HepG2 (cell line): ENCODE measurements around the gene C11orf24. TPM values are rescaled to one million over a fixed set of nuclear protein-coding genes. Genes with fewer than 3 reads are reported as not detected.
A peak's percentile ranks its signal among the peaks of the same experiment; 100 is the strongest.

Experiments used
- AHDC1 ChIP-seq: sonication (generic); formaldehyde crosslinking; IDR thresholded peaks from 2 replicates; pipeline ENCODE4 v1.5.1; 2020; ENCODE audit warnings: mild to moderate bottlenecking, missing genetic modification reagents, borderline replicate concordance
- CREB1 ChIP-seq, 2 experiments: fragments of 450-650 bp in 1 of 2; IDR thresholded peaks; 2 replicates each; pipeline ENCODE4 v1.6.1; 2016 to 2017; ENCODE audit warnings: control low read depth in 1 of 2, mild to moderate bottlenecking in 1 of 2, missing compliant biosample characterization in 1 of 2, missing genetic modification characterization in 1 of 2
- ELF3 ChIP-seq: IDR thresholded peaks from 2 replicates; pipeline ENCODE4 v1.6.1; 2016; ENCODE audit warnings: missing genetic modification reagents, missing compliant biosample characterization
- ELF4 ChIP-seq: sonication (generic); formaldehyde crosslinking; IDR thresholded peaks from 2 replicates; pipeline ENCODE4 v1.5.0; 2020; ENCODE audit warnings: missing genetic modification reagents, mild to moderate bottlenecking, moderate library complexity, borderline replicate concordance
- ESRRA ChIP-seq: sonication (generic); formaldehyde crosslinking; IDR thresholded peaks from 2 replicates; pipeline ENCODE4 v1.5.1; 2020; ENCODE audit warnings: mild to moderate bottlenecking, low read depth, missing genetic modification reagents
- ETV5 ChIP-seq: IDR thresholded peaks from 2 replicates; pipeline ENCODE4 v1.6.1; 2018; ENCODE audit warnings: missing biosample characterization, missing genetic modification reagents, inconsistent platforms, borderline replicate concordance
- MEIS1 ChIP-seq: sonication (generic); formaldehyde crosslinking; IDR thresholded peaks from 2 replicates; pipeline ENCODE4 v1.9.0; 2021; ENCODE audit warnings: mild to moderate bottlenecking, missing genetic modification reagents, moderate library complexity, borderline replicate concordance
- MTF1 ChIP-seq: sonication (generic); formaldehyde crosslinking; IDR thresholded peaks from 2 replicates; pipeline ENCODE4 v1.5.0; 2020; ENCODE audit warnings: missing genetic modification reagents
- NCOA1 ChIP-seq: sonication (generic); formaldehyde crosslinking; IDR thresholded peaks from 2 replicates; pipeline ENCODE4 v1.9.0; 2021; ENCODE audit warnings: missing genetic modification reagents
- PHF20 ChIP-seq: sonication (generic); formaldehyde crosslinking; IDR thresholded peaks from 2 replicates; pipeline ENCODE4 v1.5.0; 2020; ENCODE audit warnings: mild to moderate bottlenecking, missing genetic modification reagents
- SALL2 ChIP-seq: sonication (generic); formaldehyde crosslinking; IDR thresholded peaks from 2 replicates; pipeline ENCODE4 v1.8.1; 2023; ENCODE audit warnings: mild to moderate bottlenecking, missing genetic modification reagents, inconsistent platforms
- ZNF253 ChIP-seq: sonication (generic); formaldehyde crosslinking; IDR thresholded peaks from 2 replicates; pipeline ENCODE4 v1.8.0; 2022; ENCODE audit warnings: mild to moderate bottlenecking, missing genetic modification reagents, borderline replicate concordance
- ZNF546 ChIP-seq: sonication (generic); formaldehyde crosslinking; conservative IDR thresholded peaks from 2 replicates; pipeline ENCODE4 v1.8.1; 2023; ENCODE audit warnings: mild to moderate bottlenecking, missing genetic modification reagents
- polyA plus RNA-seq, 8 experiments: library from polyadenylated mRNA; depleted of rRNA in 3 of 8; stranded (reverse) in 7 of 8; unstranded in 1 of 8; fragments of >200 nt; fragmentation: Illumina TruSeq in 4 of 8; extraction: Trizol in 4 of 8; gene quantifications; 2 replicates each; pipeline versions ENCODE4 v1.2.1 to v1.2.3, GENCODE V29; 2011 to 2016; ENCODE audit warnings: low read depth in 4 of 8, missing spikeins in 1 of 8, mixed read lengths in 1 of 8; ENCODE audit not compliant: insufficient read depth in 1 of 8
- total RNA-seq, 5 experiments: library from RNA; depleted of rRNA; stranded (reverse); fragments of >200 nt; fragmentation: Illumina TruSeq; extraction: Trizol; gene quantifications; 2 replicates each; pipeline ENCODE4 v1.2.3, GENCODE V29; 2016; ENCODE audit warnings: low read depth in 1 of 5
- TF ChIP-seq, protein P1 (sequence below): sonication (generic); formaldehyde crosslinking; IDR thresholded peaks from 2 replicates; pipeline ENCODE4 v1.8.0; 2022; ENCODE audit warnings: mild to moderate bottlenecking, missing genetic modification reagents; ENCODE audit not compliant: insufficient replicate concordance
- TF ChIP-seq, protein P2 (sequence below): sonication (generic); formaldehyde crosslinking; IDR thresholded peaks from 2 replicates; pipeline ENCODE4 v1.8.0; 2022; ENCODE audit warnings: mild to moderate bottlenecking, missing genetic modification reagents, borderline replicate concordance
- TF ChIP-seq, protein P3 (sequence below): sonication (generic); formaldehyde crosslinking; IDR thresholded peaks from 2 replicates; pipeline ENCODE4 v1.5.1; 2020; ENCODE audit warnings: missing genetic modification reagents, mild to moderate bottlenecking, borderline replicate concordance

Gene C11orf24
- total and polyA plus RNA-seq, 2 of the 13 experiments (the other 11 are each of a cell fraction or from before 2014, with no cell fraction given) = 52.9 to 55.5 TPM

GRCh38 chr11:68257477-68258362, 14.1 kb downstream of the C11orf24 start (continued):
- TF ChIP-seq, protein P1, sequence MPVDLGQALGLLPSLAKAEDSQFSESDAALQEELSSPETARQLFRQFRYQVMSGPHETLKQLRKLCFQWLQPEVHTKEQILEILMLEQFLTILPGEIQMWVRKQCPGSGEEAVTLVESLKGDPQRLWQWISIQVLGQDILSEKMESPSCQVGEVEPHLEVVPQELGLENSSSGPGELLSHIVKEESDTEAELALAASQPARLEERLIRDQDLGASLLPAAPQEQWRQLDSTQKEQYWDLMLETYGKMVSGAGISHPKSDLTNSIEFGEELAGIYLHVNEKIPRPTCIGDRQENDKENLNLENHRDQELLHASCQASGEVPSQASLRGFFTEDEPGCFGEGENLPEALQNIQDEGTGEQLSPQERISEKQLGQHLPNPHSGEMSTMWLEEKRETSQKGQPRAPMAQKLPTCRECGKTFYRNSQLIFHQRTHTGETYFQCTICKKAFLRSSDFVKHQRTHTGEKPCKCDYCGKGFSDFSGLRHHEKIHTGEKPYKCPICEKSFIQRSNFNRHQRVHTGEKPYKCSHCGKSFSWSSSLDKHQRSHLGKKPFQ = peak; percentile 99
- TF ChIP-seq ZNF253 = no peak
- TF ChIP-seq MEIS1 (CRISPR knock-in tag) = no peak
- no peak for TF ChIP-seq MTF1 (CRISPR knock-in tag)
- 0 out of 2 replicates have a peak, but pooled peaks have one; percentile 59 for TF ChIP-seq ZNF546 (CRISPR knock-in tag)
- no peak for TF ChIP-seq AHDC1 (CRISPR knock-in tag)
- TF ChIP-seq ESRRA (CRISPR knock-in tag) = no peak
- TF ChIP-seq, protein P2, sequence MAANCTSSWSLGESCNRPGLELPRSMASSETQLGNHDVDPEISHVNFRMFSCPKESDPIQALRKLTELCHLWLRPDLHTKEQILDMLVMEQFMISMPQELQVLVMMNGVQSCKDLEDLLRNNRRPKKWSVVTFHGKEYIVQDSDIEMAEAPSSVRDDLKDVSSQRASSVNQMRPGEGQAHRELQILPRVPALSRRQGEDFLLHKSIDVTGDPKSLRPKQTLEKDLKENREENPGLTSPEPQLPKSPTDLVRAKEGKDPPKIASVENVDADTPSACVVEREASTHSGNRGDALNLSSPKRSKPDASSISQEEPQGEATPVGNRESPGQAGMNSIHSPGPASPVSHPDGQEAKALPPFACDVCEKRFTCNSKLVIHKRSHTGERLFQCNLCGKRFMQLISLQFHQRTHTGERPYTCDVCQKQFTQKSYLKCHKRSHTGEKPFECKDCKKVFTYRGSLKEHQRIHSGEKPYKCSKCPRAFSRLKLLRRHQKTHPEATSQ = 0 out of 2 replicates have a peak, but pooled peaks have one; percentile 26
- peak; percentile 64; the same call in 1 of the 2 replicates for TF ChIP-seq NCOA1 (CRISPR knock-in tag)
- TF ChIP-seq SALL2 = peak; percentile 24; the same call in 1 of the 2 replicates
- peak; percentile 57; the same call in 1 of the 2 replicates for TF ChIP-seq ELF3 (CRISPR knock-in tag)
- TF ChIP-seq PHF20 (CRISPR knock-in tag) = no peak
- no peak for TF ChIP-seq ELF4 (CRISPR knock-in tag)
- TF ChIP-seq, protein P3, sequence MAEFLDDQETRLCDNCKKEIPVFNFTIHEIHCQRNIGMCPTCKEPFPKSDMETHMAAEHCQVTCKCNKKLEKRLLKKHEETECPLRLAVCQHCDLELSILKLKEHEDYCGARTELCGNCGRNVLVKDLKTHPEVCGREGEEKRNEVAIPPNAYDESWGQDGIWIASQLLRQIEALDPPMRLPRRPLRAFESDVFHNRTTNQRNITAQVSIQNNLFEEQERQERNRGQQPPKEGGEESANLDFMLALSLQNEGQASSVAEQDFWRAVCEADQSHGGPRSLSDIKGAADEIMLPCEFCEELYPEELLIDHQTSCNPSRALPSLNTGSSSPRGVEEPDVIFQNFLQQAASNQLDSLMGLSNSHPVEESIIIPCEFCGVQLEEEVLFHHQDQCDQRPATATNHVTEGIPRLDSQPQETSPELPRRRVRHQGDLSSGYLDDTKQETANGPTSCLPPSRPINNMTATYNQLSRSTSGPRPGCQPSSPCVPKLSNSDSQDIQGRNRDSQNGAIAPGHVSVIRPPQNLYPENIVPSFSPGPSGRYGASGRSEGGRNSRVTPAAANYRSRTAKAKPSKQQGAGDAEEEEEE = no peak
- peak; percentile 26; the same call in 1 of the 2 replicates for TF ChIP-seq ETV5 (CRISPR knock-in tag)
- no peak for TF ChIP-seq CREB1 (IDR thresholded peaks at IDR 0.05)
- TF ChIP-seq CREB1 (CRISPR knock-in tag; IDR thresholded peaks at IDR 0.05) = no peak
